GM12865 (cell line): Measurements from ENCODE around the gene PWWP2B.

ENCODE experiments used
- DNase-seq: peaks from one replicate; pipeline ENCODE4 v3.0.0; 2010; ENCODE audit warnings: low read depth
- H3K4me3 ChIP-seq: 2 replicates; pipeline ENCODE4 v1.5.1; 2011; ENCODE audit warnings: mild to moderate bottlenecking, low read depth, low read length, control low read depth
- TF ChIP-seq, protein P1 (sequence below): IDR thresholded peaks from 2 replicates; pipeline ENCODE4 v1.5.1; 2011; ENCODE audit warnings: low read length, control low read depth, low read depth, inconsistent platforms; ENCODE audit not compliant: insufficient read depth; ENCODE audit errors: missing control alignments

PWWP2B gene

DNA sequence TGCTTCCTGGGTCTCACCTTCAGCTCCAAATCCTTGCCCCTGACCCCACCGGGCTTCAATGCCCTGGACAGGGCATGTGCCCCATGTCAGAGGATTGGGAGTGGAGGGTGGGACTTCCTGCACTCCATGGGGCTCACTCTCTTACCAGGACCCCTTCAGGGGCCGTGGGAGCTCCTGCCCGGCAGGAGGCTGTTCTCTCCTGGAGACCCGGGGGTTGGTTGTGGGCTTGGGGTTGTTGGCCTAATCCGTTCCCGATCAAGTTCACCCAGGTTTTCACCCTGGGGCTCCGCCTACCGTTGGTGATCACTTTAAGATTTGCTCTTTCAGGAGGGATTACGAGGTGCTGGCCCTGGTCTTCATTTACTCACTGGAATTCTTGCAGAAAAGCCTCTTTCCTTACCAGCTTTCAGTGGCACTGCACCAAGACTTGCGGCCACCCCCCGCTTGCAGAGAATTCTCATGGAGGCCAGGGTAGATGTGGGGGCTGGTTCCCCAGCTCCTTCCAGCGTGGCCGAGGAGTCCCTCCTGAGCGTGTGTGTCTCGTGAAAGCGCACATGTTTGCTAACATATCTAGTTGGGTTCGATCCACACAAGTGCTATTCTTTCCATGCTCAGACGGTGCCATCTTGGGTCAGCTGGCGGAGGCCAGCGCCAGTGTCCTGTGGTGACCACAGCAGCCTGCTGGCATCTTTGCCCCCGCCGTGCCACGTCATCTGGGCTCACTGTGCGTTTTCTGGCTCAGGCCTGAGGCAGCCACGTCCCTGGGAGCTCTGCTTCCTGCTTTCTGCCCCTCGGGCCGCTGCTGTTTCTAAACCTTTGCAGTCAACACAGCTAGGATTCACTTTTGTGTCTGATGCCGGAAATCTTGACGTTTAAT lies 15.6 kb downstream of the PWWP2B start:
- no peak for DNase-seq
- TF ChIP-seq, protein P1, sequence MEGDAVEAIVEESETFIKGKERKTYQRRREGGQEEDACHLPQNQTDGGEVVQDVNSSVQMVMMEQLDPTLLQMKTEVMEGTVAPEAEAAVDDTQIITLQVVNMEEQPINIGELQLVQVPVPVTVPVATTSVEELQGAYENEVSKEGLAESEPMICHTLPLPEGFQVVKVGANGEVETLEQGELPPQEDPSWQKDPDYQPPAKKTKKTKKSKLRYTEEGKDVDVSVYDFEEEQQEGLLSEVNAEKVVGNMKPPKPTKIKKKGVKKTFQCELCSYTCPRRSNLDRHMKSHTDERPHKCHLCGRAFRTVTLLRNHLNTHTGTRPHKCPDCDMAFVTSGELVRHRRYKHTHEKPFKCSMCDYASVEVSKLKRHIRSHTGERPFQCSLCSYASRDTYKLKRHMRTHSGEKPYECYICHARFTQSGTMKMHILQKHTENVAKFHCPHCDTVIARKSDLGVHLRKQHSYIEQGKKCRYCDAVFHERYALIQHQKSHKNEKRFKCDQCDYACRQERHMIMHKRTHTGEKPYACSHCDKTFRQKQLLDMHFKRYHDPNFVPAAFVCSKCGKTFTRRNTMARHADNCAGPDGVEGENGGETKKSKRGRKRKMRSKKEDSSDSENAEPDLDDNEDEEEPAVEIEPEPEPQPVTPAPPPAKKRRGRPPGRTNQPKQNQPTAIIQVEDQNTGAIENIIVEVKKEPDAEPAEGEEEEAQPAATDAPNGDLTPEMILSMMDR = no peak
- no peak overlapping the region for H3K4me3 ChIP-seq

DNA sequence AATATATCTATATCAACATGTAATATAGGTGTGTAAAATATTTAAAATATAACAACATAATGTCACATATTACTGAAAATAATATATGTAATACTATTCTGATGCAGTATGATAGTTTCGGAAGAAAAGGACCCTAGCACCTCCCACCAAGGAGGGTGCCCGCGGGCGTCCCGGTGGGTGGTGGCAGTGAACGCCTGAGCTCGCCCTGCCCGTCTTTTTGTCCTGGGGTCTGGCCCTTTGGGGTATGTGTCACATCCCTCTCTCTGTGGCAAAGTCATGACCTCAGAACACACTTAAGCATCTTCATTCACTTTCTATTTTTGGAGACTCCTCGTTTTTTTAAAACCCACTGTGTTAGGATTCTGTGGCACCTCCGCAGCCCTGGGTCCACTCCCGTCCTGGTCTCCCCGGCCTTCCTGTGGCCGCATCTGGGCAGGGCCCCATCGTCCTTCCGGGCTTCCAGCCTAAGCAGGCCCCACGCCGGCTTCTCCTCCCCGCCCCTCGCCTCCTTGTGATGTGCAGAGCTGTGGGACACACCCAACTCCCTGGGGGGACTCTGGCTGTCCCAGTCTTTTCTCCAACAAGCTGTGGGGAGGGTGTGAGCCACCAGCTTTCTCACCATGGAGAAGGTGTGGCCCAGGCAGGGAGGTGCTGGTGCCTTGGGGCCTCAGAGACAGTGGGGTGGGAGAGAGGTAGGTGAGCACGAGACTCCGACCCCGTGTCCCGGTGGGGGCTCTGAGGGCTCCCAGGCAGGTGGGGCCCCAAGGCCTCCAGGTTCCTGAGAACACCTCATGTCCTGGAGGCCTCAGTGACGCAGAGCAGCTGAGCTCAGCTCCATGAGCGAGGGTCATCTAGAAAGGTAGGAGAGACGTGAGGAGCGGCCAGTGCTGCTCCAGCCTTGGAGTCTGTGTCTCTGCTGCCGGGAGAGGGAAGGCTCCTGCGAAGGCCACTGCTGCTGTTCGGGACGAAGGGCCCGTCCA lies 16.5 kb downstream of the PWWP2B start:
- DNase-seq = no peak
- TF ChIP-seq, protein P1 = no peak
- H3K4me3 ChIP-seq = no peak overlapping the region

GRCh38 chr10:132414402-132415016 lies 17.5 kb downstream of the PWWP2B start:
- no peak overlapping the region for H3K4me3 ChIP-seq
- TF ChIP-seq, protein P1 = no peak

DNA sequence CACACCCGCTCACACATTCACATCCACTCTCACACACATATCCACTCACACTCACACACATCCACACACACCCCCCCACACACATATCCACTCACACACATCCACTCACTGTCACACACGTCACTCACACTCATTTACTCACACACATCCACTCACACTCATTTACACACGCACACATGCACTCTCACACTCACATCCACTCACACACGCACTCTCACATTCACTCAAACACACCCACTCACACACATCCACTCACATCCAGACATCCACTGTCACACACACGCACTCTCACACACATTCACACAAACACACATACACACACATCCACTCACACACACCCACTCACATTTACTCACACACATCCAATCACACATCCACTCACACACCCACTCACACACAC lies 18.3 kb downstream of the PWWP2B start:
- DNase-seq = no peak
- no peak overlapping the region for H3K4me3 ChIP-seq
- TF ChIP-seq, protein P1 = no peak

More at GRCh38 chr10:132414402-132415016, 17.5 kb downstream of the PWWP2B start:
- no peak for DNase-seq

- no peak overlapping the region for H3K4me3 ChIP-seq
- no peak for DNase-seq
- TF ChIP-seq, protein P1 = no peak
These were observed 19.0 kb downstream of the PWWP2B start for GRCh38 chr10:132415956-132416355.

- TF ChIP-seq, protein P1 = no peak
- DNase-seq = no peak
These were observed 19.7 kb downstream of the PWWP2B start for GRCh38 chr10:132416566-132417256.

More at GRCh38 chr10:132416566-132417256, 19.7 kb downstream of the PWWP2B start:
- H3K4me3 ChIP-seq = no peak overlapping the region
